Neural cell (in vitro differentiated cells): ENCODE results near the gene AMD1. TPM values are rescaled to one million over a fixed set of nuclear protein-coding genes. Genes with fewer than 3 reads are reported as not detected.

Source experiments
- H2AFZ ChIP-seq: fragments of 200-600, 300-800 bp; sonication (generic), shearing (Covaris generic); 2 replicates; pipeline ENCODE4 v1.6.0; 2014; ENCODE audit warnings: low read depth, mild to moderate bottlenecking, antibody characterized with exemption, low read length, moderate library complexity
- H3F3A ChIP-seq: fragments of 200-600 bp; shearing (Covaris generic); 2 replicates; pipeline ENCODE4 v1.6.1; 2016; ENCODE audit warnings: mild to moderate bottlenecking, moderate library complexity, mixed read lengths, antibody characterized with exemption, low read length; ENCODE audit not compliant: insufficient read depth, poor library complexity, severe bottlenecking
- H3K27ac ChIP-seq: fragments of 200-600, 300-800 bp; sonication (generic), shearing (Covaris generic); 2 replicates; pipeline ENCODE4 v1.5.1; 2014; ENCODE audit warnings: mild to moderate bottlenecking, low read length, moderate library complexity
- H3K27me3 ChIP-seq: fragments of 300-800, 200-600 bp; sonication (generic), shearing (Covaris generic); 2 replicates; pipeline ENCODE4 v1.6.0; 2014; ENCODE audit warnings: mild to moderate bottlenecking, low read depth, low read length, moderate library complexity; ENCODE audit not compliant: insufficient read depth
- H3K36me3 ChIP-seq: fragments of 300-800, 200-600 bp; sonication (generic), shearing (Covaris generic); 2 replicates; pipeline ENCODE4 v1.5.1; 2014; ENCODE audit warnings: mild to moderate bottlenecking, antibody characterized with exemption, low read length, moderate library complexity; ENCODE audit not compliant: insufficient read depth
- H3K4me2 ChIP-seq: fragments of 300-800, 200-600 bp; sonication (generic), shearing (Covaris generic); 2 replicates; pipeline ENCODE4 v1.6.0; 2014; ENCODE audit warnings: mild to moderate bottlenecking, low read length
- H3K4me3 ChIP-seq: fragments of 300-800, 200-600 bp; sonication (generic), shearing (Covaris generic); 2 replicates; pipeline ENCODE4 v1.5.1; 2014; ENCODE audit warnings: mild to moderate bottlenecking, low read length, moderate library complexity
- H3K79me2 ChIP-seq: fragments of 200-600 bp; shearing (Covaris generic); replicated peaks from 2 replicates; pipeline ENCODE4 v1.6.0; 2014; ENCODE audit warnings: mild to moderate bottlenecking, low read length, moderate library complexity; ENCODE audit not compliant: insufficient read depth
- H3K9ac ChIP-seq: fragments of 300-800, 200-600 bp; sonication (generic), shearing (Covaris generic); 2 replicates; pipeline ENCODE4 v1.6.1; 2016; ENCODE audit warnings: mild to moderate bottlenecking, low read length, mixed read lengths
- H3K9me2 ChIP-seq: fragments of 200-600 bp; shearing (Covaris generic); 2 replicates; pipeline ENCODE4 v1.6.1; 2016; ENCODE audit warnings: mild to moderate bottlenecking, low read length, mixed read lengths; ENCODE audit not compliant: insufficient read depth
- H3K9me3 ChIP-seq: fragments of 200-600, 300-800 bp; sonication (generic), shearing (Covaris generic); 2 replicates; pipeline ENCODE4 v1.6.1; 2016; ENCODE audit warnings: mild to moderate bottlenecking, mixed run types, low read length, moderate library complexity, mixed read lengths
- H4K20me1 ChIP-seq: fragments of 200-600 bp; shearing (Covaris generic); 2 replicates; pipeline ENCODE4 v1.6.1; 2016; ENCODE audit warnings: mild to moderate bottlenecking, mixed run types; ENCODE audit not compliant: insufficient read depth
- CTCF ChIP-seq: fragments of 450-650 bp; IDR thresholded peaks from 2 replicates; pipeline ENCODE4 v1.5.1; 2014; ENCODE audit warnings: antibody characterized with exemption, mild to moderate bottlenecking, moderate library complexity; ENCODE audit not compliant: poor library complexity, severe bottlenecking
- EP300 ChIP-seq: fragments of 450-650 bp; conservative IDR thresholded peaks from 2 replicates; pipeline ENCODE4 v1.6.1; 2014; ENCODE audit warnings: antibody characterized with exemption, mild to moderate bottlenecking, moderate library complexity; ENCODE audit not compliant: poor library complexity, severe bottlenecking
- EZH2 ChIP-seq: fragments of 200-600, 300-800 bp; shearing (Covaris generic), sonication (generic); IDR thresholded peaks from 2 replicates; pipeline ENCODE4 v1.6.1; 2014; ENCODE audit warnings: antibody characterized with exemption, low read length, borderline replicate concordance, mild to moderate bottlenecking; ENCODE audit not compliant: insufficient read depth, poor library complexity, severe bottlenecking
- MXI1 ChIP-seq: fragments of 450-650 bp; conservative IDR thresholded peaks from 2 replicates; pipeline ENCODE4 v1.6.1; 2014; ENCODE audit warnings: antibody characterized with exemption, mild to moderate bottlenecking; ENCODE audit not compliant: poor library complexity, severe bottlenecking
- POLR2AphosphoS5 ChIP-seq: IDR thresholded peaks from 2 replicates; pipeline ENCODE4 v1.6.1; 2012
- RAD21 ChIP-seq: fragments of 450-650 bp; conservative IDR thresholded peaks from 2 replicates; pipeline ENCODE4 v1.6.1; 2014; ENCODE audit warnings: antibody characterized with exemption, mild to moderate bottlenecking, moderate library complexity
- REST ChIP-seq: IDR thresholded peaks from 2 replicates; pipeline ENCODE4 v1.6.1; 2012; ENCODE audit warnings: borderline replicate concordance
- SMC3 ChIP-seq: fragments of 450-650 bp; conservative IDR thresholded peaks from 2 replicates; pipeline ENCODE4 v1.6.1; 2014; ENCODE audit warnings: antibody characterized with exemption, mild to moderate bottlenecking, moderate library complexity; ENCODE audit not compliant: poor library complexity
- TAF1 ChIP-seq: IDR thresholded peaks from 2 replicates; pipeline ENCODE4 v1.6.1; 2012; ENCODE audit warnings: low read depth
- polyA plus RNA-seq: library from polyadenylated mRNA; depleted of rRNA; stranded (reverse); fragments of >200 nt; gene quantifications from 2 replicates; pipeline ENCODE4 v1.2.3, GENCODE V29; 2014

Gene AMD1
- polyA plus RNA-seq, 1 donor from 2014 or later: 86.5 TPM

GRCh38 chr6:110897433-110897832 lies 22.8 kb downstream of the AMD1 start:
- H3K27ac ChIP-seq: no peak overlapping the region
- no peaks in the 10 kb centered on the region for H3K79me2 ChIP-seq
- no peak overlapping the region for H3K4me2 ChIP-seq
- H3K36me3 ChIP-seq: peaks cover 7% of the 10 kb centered on the region
- no peaks in the 10 kb centered on the region for H3K9me3 ChIP-seq
- no peaks in the 10 kb centered on the region for H3F3A ChIP-seq
- H3K9me2 ChIP-seq: no peaks in the 10 kb centered on the region
- TF ChIP-seq RAD21 (no peak), EP300 (no peak), MXI1 (no peak), CTCF (no peak), POLR2AphosphoS5 (no peak), TAF1 (no peak), SMC3 (no peak), REST (no peak), EZH2 (no peak)
- H4K20me1 ChIP-seq: no peaks in the 10 kb centered on the region
- H2AFZ ChIP-seq: no peak overlapping the region
- H3K27me3 ChIP-seq: no peaks in the 10 kb centered on the region
- no peak overlapping the region for H3K9ac ChIP-seq
- H3K4me3 ChIP-seq: no peak overlapping the region

- Histone ChIP-seq H3K9me3 (no peaks in the 10 kb centered on the region), H2AFZ (no peak overlapping the region)
- no peak for TF ChIP-seq SMC3
- no peak for TF ChIP-seq POLR2AphosphoS5
- TF ChIP-seq TAF1: no peak
- no peak for TF ChIP-seq EP300
- TF ChIP-seq RAD21: no peak
These were observed 23.5 kb downstream of the AMD1 start for GRCh38 chr6:110898111-110898510.

More at GRCh38 chr6:110898111-110898510, 23.5 kb downstream of the AMD1 start:
- H3K9me2 ChIP-seq: no peaks in the 10 kb centered on the region
- H3K79me2 ChIP-seq: no peaks in the 10 kb centered on the region
- H4K20me1 ChIP-seq: no peaks in the 10 kb centered on the region
- no peak overlapping the region for H3K9ac ChIP-seq
- H3F3A ChIP-seq: no peaks in the 10 kb centered on the region
- no peak overlapping the region for H3K27ac ChIP-seq
- no peak overlapping the region for H3K4me2 ChIP-seq
- no peaks in the 10 kb centered on the region for H3K27me3 ChIP-seq
- peaks cover 7% of the 10 kb centered on the region for H3K36me3 ChIP-seq
- no peak overlapping the region for H3K4me3 ChIP-seq
